T-cell (primary cell): ENCODE data around the gene GPR137B. TPM values are rescaled to one million over a fixed set of nuclear protein-coding genes. Genes with fewer than 3 reads are reported as not detected.

ENCODE experiments used
- ATAC-seq, 4 experiments: fragments of 200-7000 bp in 3 of 4; fragments of 150-1000 bp in 1 of 4; cut with Tn5 transposase; replicated peaks in 1 of 4; 1 replicate in 3 of 4; 2 replicates in 1 of 4; pipeline ENCODE4 v1.10.0; 2021; ENCODE audit warnings: moderate library complexity in 3 of 4, mild to moderate bottlenecking in 2 of 4, moderate number of reproducible peaks in 1 of 4
- CTCF ChIA-PET, 2 donors: fragments of 300-600 bp; sonication (Branson Sonifier 250); formaldehyde crosslinking; loops; one replicate each; lab custom pipeline; 2022; ENCODE audit warnings: antibody characterized with exemption in 2 of 2; lab: Charles Lee
- POLR2A ChIA-PET, 2 donors: fragments of 300-600 bp; sonication (Branson Sonifier 250); formaldehyde crosslinking; loops; one replicate each; lab custom pipeline; 2022; ENCODE audit warnings: antibody characterized with exemption in 2 of 2; lab: Charles Lee
- DNase-seq, 35 experiments: peaks; one replicate each; pipeline versions ENCODE4 v3.0.0 to v3.0.0-alpha.2; 2013 to 2023
- H3K27ac ChIP-seq: one replicate; pipeline ENCODE4 v1.5.1; 2013; ENCODE audit warnings: low read length
- H3K27me3 ChIP-seq, 2 experiments: replicated peaks in 1 of 2; 1 replicate in 1 of 2; 2 replicates in 1 of 2; pipeline versions ENCODE4 v1.6.1 to v1.7.0; 2013; ENCODE audit warnings: low read length in 1 of 2, mixed read lengths in 1 of 2; ENCODE audit not compliant: control insufficient read depth in 2 of 2, insufficient read depth in 2 of 2; ENCODE audit errors: extremely low read depth in 1 of 2
- H3K36me3 ChIP-seq, 2 donors: 1 replicate in 1 of 2; 2 replicates in 1 of 2; pipeline versions ENCODE4 v1.6.1 to v1.7.0; 2013; ENCODE audit warnings: low read length in 1 of 2; ENCODE audit not compliant: control insufficient read depth in 2 of 2, insufficient read depth in 1 of 2; ENCODE audit errors: extremely low read depth in 1 of 2
- H3K4me1 ChIP-seq, 2 experiments: 1 replicate in 1 of 2; 2 replicates in 1 of 2; pipeline versions ENCODE4 v1.6.1 to v1.7.0; 2013; ENCODE audit warnings: low read length in 2 of 2, mixed read lengths in 1 of 2; ENCODE audit not compliant: insufficient read depth in 2 of 2, control insufficient read depth in 1 of 2; ENCODE audit errors: extremely low read depth in 1 of 2
- H3K4me3 ChIP-seq, 2 donors: 1 replicate in 1 of 2; 2 replicates in 1 of 2; pipeline versions ENCODE4 v1.5.1 to v1.7.0; 2013; ENCODE audit warnings: mild to moderate bottlenecking in 2 of 2, low read length in 1 of 2, moderate library complexity in 1 of 2; ENCODE audit not compliant: control insufficient read depth in 1 of 2; ENCODE audit errors: extremely low read depth in 1 of 2
- H3K9me3 ChIP-seq: 2 replicates; pipeline ENCODE4 v1.7.0; 2013
- H3K27ac Mint-ChIP-seq, 2 donors: one replicate each; pipeline ENCODE4 v1.8.0; 2020 to 2021; ENCODE audit warnings: mild to moderate bottlenecking in 2 of 2, mixed read lengths in 2 of 2
- H3K27me3 Mint-ChIP-seq, 2 donors: one replicate each; pipeline ENCODE4 v1.8.0; 2021 to 2022; ENCODE audit warnings: mixed read lengths in 2 of 2
- H3K36me3 Mint-ChIP-seq: one replicate; pipeline ENCODE4 v1.8.0; 2021; ENCODE audit warnings: mixed read lengths
- H3K4me1 Mint-ChIP-seq, 3 donors: one replicate each; pipeline ENCODE4 v1.8.0; 2020 to 2022; ENCODE audit warnings: mixed read lengths in 3 of 3, mild to moderate bottlenecking in 1 of 3
- H3K4me3 Mint-ChIP-seq, 3 donors: one replicate each; pipeline ENCODE4 v1.8.0; 2020 to 2022; ENCODE audit warnings: mild to moderate bottlenecking in 3 of 3, mixed read lengths in 3 of 3, moderate library complexity in 3 of 3
- H3K9me3 Mint-ChIP-seq, 3 donors: one replicate each; pipeline ENCODE4 v1.8.0; 2020 to 2022; ENCODE audit warnings: mixed read lengths in 3 of 3
- WGBS: methylation state at CpG from one replicate; pipeline ENCODE4 v1.1.5; 2013; ENCODE audit warnings: missing lambda C conversion rate; ENCODE audit not compliant: insufficient coverage; 5-methylcytosine and 5-hydroxymethylcytosine counted together
- total RNA-seq, 35 experiments: library from RNA in 6 of 35; stranded (reverse) in 6 of 35; fragments of 120-200 nt in 1 of 35; gene quantifications; one replicate each; pipeline versions ENCODE4 v1.2.1 to v1.2.4 and lab custom pipeline; 2013 to 2026

Gene GPR137B
- total RNA-seq, 5 donors from 2014 or later (not counting 1 experiment from before 2014, with no cell fraction given): 11.2 to 16.1 (median 12.2) TPM

- no peak overlapping the region for H3K4me3 Mint-ChIP-seq
- no peak overlapping the region for H3K4me3 ChIP-seq
- ChIA-PET POLR2A (no interaction called here), CTCF (no interaction called here)
- ATAC-seq: no peak
- H3K4me1 Mint-ChIP-seq: no peaks in the 10 kb centered on the region
- no peaks in the 10 kb centered on the region for H3K9me3 ChIP-seq
- whole genome bisulfite sequencing: 60% methylated on average over 1 of the region's 3 CpGs
- no peaks in the 10 kb centered on the region for H3K9me3 Mint-ChIP-seq
- no peak for DNase-seq
- peaks cover 0 to 9% of the 10 kb centered on the region in 2 donors for H3K36me3 ChIP-seq
- H3K4me1 ChIP-seq: no peaks in the 10 kb centered on the region
- peaks cover 33% of the 10 kb centered on the region for H3K36me3 Mint-ChIP-seq
- H3K27me3 Mint-ChIP-seq: no peaks in the 10 kb centered on the region
- no peak overlapping the region for H3K27ac Mint-ChIP-seq
- H3K27ac ChIP-seq: no peak overlapping the region
- no peaks in the 10 kb centered on the region for H3K27me3 ChIP-seq
These were observed 98.3 kb downstream of the GPR137B start for GRCh38 chr1:236240675-236241074.

- H3K4me3 ChIP-seq: no peak overlapping the region
- H3K27me3 ChIP-seq: no peaks in the 10 kb centered on the region
- Mint-ChIP-seq H3K27me3 (no peaks in the 10 kb centered on the region), H3K4me3 (no peak overlapping the region), H3K4me1 (no peaks in the 10 kb centered on the region), H3K36me3 (peaks cover 36% of the 10 kb centered on the region), H3K9me3 (no peaks in the 10 kb centered on the region), H3K27ac (no peak overlapping the region)
- CTCF ChIA-PET: no interaction called here
- POLR2A ChIA-PET: no interaction called here
- no peak overlapping the region for H3K27ac ChIP-seq
- no peak for DNase-seq
- no peaks in the 10 kb centered on the region for H3K4me1 ChIP-seq
- no peak for ATAC-seq
- WGBS: 100% methylated on average over 1 of the region's 2 CpGs
- peaks cover 0 to 5% of the 10 kb centered on the region in 2 donors for H3K36me3 ChIP-seq
- H3K9me3 ChIP-seq: no peaks in the 10 kb centered on the region
These were observed 100.2 kb downstream of the GPR137B start for GRCh38 chr1:236242568-236242967.

GRCh38 chr1:236247286-236247685 is 104.9 kb downstream of the GPR137B start:
- ATAC-seq: no peak
- ChIA-PET POLR2A (no interaction called here), CTCF (no interaction called here)
- Histone ChIP-seq H3K4me1 (no peaks in the 10 kb centered on the region), H3K36me3 (peaks cover 0 to 6% of the 10 kb centered on the region in 2 donors), H3K27me3 (no peaks in the 10 kb centered on the region), H3K9me3 (no peaks in the 10 kb centered on the region), H3K27ac (no peak overlapping the region), H3K4me3 (no peak overlapping the region)
- no peaks in the 10 kb centered on the region for H3K27me3 Mint-ChIP-seq
- no peak for DNase-seq
- no peaks in the 10 kb centered on the region for H3K4me1 Mint-ChIP-seq
- H3K9me3 Mint-ChIP-seq: no peaks in the 10 kb centered on the region
- H3K27ac Mint-ChIP-seq: no peak overlapping the region
- WGBS: 100% methylated on average over 3 of the region's 3 CpGs
- peaks cover 41% of the 10 kb centered on the region for H3K36me3 Mint-ChIP-seq
- H3K4me3 Mint-ChIP-seq: no peak overlapping the region

DNA sequence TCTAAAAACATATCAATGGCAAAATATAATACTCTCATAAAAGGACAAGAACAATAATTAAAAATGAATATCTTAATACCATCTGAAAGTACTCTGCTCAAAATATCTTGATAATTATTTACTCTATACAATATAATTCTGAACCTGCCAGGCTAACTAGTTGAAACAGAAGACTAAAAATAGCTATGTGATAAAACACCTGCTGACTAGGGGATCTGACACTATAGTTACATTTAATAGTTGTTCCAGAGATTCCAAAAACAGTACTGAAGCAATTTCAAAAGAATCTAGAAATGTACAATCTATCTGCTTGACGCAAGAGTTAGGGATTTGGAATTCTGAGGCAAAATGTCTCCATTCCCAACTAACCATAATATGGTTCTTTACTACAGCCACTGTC is 109.2 kb downstream of the GPR137B start:
- no peak overlapping the region for H3K4me3 Mint-ChIP-seq
- DNase-seq: no peak
- H3K27me3 Mint-ChIP-seq: no peaks in the 10 kb centered on the region
- H3K4me1 Mint-ChIP-seq: peaks cover 1 to 7% (median 6%) of the 10 kb centered on the region in 3 donors
- no peaks in the 10 kb centered on the region for H3K9me3 Mint-ChIP-seq
- ChIA-PET CTCF (no interaction called here), POLR2A (no interaction called here)
- Histone ChIP-seq H3K36me3 (peaks cover 0 to 8% of the 10 kb centered on the region in 2 donors), H3K27ac (no peak overlapping the region), H3K9me3 (no peaks in the 10 kb centered on the region), H3K27me3 (no peaks in the 10 kb centered on the region), H3K4me1 (no peaks in the 10 kb centered on the region), H3K4me3 (no peak overlapping the region)
- no peak for ATAC-seq
- H3K36me3 Mint-ChIP-seq: peaks cover 42% of the 10 kb centered on the region
- WGBS: no CpG with 5 or more reads among the region's 1 CpG
- no peak overlapping the region for H3K27ac Mint-ChIP-seq

DNA sequence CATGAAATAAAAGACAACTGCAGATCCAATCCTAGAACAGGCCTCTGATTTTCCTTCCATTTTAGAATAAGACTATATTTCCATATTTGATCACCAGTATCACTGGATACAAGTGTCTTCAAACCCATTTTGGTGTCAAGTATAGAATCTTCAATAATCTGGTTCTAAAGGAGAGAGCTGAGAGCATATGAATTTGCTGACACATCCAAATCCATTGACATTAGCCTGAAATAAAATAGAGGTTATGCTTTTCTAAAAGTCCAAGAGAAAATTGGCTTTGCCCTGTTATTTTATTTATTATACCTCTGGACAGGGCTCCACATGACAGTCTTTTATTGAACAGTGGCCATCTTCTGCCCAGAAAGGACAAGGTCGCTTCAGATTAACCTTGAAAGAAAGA is 110.8 kb downstream of the GPR137B start:
- Histone ChIP-seq H3K36me3 (peaks cover 0 to 11% of the 10 kb centered on the region in 2 donors), H3K27ac (no peak overlapping the region), H3K4me1 (no peaks in the 10 kb centered on the region), H3K4me3 (no peak overlapping the region), H3K27me3 (no peaks in the 10 kb centered on the region), H3K9me3 (no peaks in the 10 kb centered on the region)
- ATAC-seq (no peak), DNase-seq (no peak)
- H3K27me3 Mint-ChIP-seq: no peaks in the 10 kb centered on the region
- no peak overlapping the region for H3K27ac Mint-ChIP-seq
- H3K4me1 Mint-ChIP-seq: peaks cover 8 to 15% (median 10%) of the 10 kb centered on the region in 3 donors
- H3K4me3 Mint-ChIP-seq: no peak overlapping the region
- no CpG with 5 or more reads among the region's 1 CpG for WGBS
- H3K36me3 Mint-ChIP-seq: peaks cover 43% of the 10 kb centered on the region
- H3K9me3 Mint-ChIP-seq: peaks cover 7 to 9% (median 8%) of the 10 kb centered on the region in 3 donors
- ChIA-PET POLR2A (no interaction called here), CTCF (interaction anchor here (0.6 to 0.7 kb wide), 2 partner anchors 141 to 347 kb away, joined by 4 to 6 read pairs; partner anchors contain the start of gene EDARADD (in 1 of the 2))

GRCh38 chr1:236253918-236254637 is 111.7 kb downstream of the GPR137B start:
- H3K27ac ChIP-seq: no peak overlapping the region
- H3K4me3 ChIP-seq: no peak overlapping the region
- peaks cover 0 to 3% of the 10 kb centered on the region in 2 experiments for H3K4me1 ChIP-seq
- peaks cover 47% of the 10 kb centered on the region for H3K36me3 Mint-ChIP-seq
- 100% methylated on average over 3 of the region's 4 CpGs for WGBS
- H3K4me3 Mint-ChIP-seq: no peak overlapping the region
- no peaks in the 10 kb centered on the region for H3K27me3 Mint-ChIP-seq
- H3K9me3 ChIP-seq: no peaks in the 10 kb centered on the region
- H3K27ac Mint-ChIP-seq: no peak overlapping the region
- ChIA-PET CTCF (interaction anchor here in 1 of 2 donors (0.7 kb wide), 1 partner anchor 140 kb away, joined by 4 read pairs; the partner anchor contains the start of gene EDARADD), POLR2A (interaction anchor here in 1 of 2 donors (0.7 kb wide), 1 partner anchor 83 kb away, joined by 3 read pairs; no protein-coding TSS in a partner anchor)
- DNase-seq: no peak
- no peak for ATAC-seq
- H3K36me3 ChIP-seq: peaks cover 0 to 11% of the 10 kb centered on the region in 2 donors
- H3K4me1 Mint-ChIP-seq: peaks cover 10 to 23% (median 15%) of the 10 kb centered on the region in 3 donors
- H3K9me3 Mint-ChIP-seq: peaks cover 9 to 15% (median 10%) of the 10 kb centered on the region in 3 donors
- H3K27me3 ChIP-seq: no peaks in the 10 kb centered on the region
